Prostate gland (tissue), 2 donors: Measurements from ENCODE around the gene SRP72. TPM values are rescaled to one million over a fixed set of nuclear protein-coding genes. Genes with fewer than 3 reads are reported as not detected.
A peak's percentile ranks its signal among the peaks of the same experiment; 100 is the strongest.
"Not testable (repeated sequence)": the region's sequence is repeated elsewhere in the genome, so short reads cannot be mapped to it uniquely, and the experiment has no call there.

Experiments used
- DNase-seq: peaks from one replicate; pipeline ENCODE4 v3.0.0-alpha.2; 2019; ENCODE audit warnings: low spot score
- H3K27ac ChIP-seq, 2 donors: fragments of 200-600 bp; sonication (generic); 2 replicates each; pipeline ENCODE4 v1.5.1; 2017 to 2019
- H3K27me3 ChIP-seq: fragments of 200-600 bp; sonication (generic); replicated peaks from 2 replicates; pipeline ENCODE4 v1.5.1; 2019; ENCODE audit not compliant: insufficient read depth
- H3K36me3 ChIP-seq, 2 donors: fragments of 200-600 bp; sonication (generic); 1 replicate in 1 of 2; 2 replicates in 1 of 2; pipeline versions ENCODE4 v1.5.1 to v1.8.1; 2017 to 2019
- H3K4me1 ChIP-seq: fragments of 200-600 bp; sonication (generic); replicated peaks from 2 replicates; pipeline ENCODE4 v1.5.1; 2019
- H3K4me3 ChIP-seq, 2 donors: fragments of 200-600 bp; sonication (generic); 2 replicates each; pipeline ENCODE4 v1.5.1; 2017 to 2019
- H3K9me3 ChIP-seq: fragments of 200-600 bp; sonication (generic); 2 replicates; pipeline ENCODE4 v1.5.1; 2017
- CTCF ChIP-seq, 4 experiments: fragments of 200-600 bp in 2 of 4; fragments of 450-650 bp in 2 of 4; sonication (generic) in 2 of 4; IDR thresholded peaks; 1 replicate in 3 of 4; 2 replicates in 1 of 4; pipeline ENCODE4 v1.5.1; 2016 to 2019; ENCODE audit warnings: antibody characterized with exemption in 4 of 4, mild to moderate bottlenecking in 2 of 4, moderate library complexity in 2 of 4
- POLR2A ChIP-seq: fragments of 450-650 bp; IDR thresholded peaks from one replicate; pipeline ENCODE4 v1.6.1; 2016; ENCODE audit warnings: antibody characterized with exemption, mild to moderate bottlenecking
- POLR2AphosphoS5 ChIP-seq: sonication (generic); formaldehyde crosslinking; IDR thresholded peaks from one replicate; pipeline ENCODE4 v1.6.1; 2017; ENCODE audit warnings: antibody characterized with exemption
- WGBS: methylation state at CpG from one replicate; pipeline ENCODE4 v1.1.5; 2018; 5-methylcytosine and 5-hydroxymethylcytosine counted together
- intact Hi-C: fragments of 100-400 bp; cut with DNase I; formaldehyde crosslinking; loops from one replicate; pipeline ENCODE4 v1.14.2; 2022
- total RNA-seq, 2 donors: library from RNA; depleted of rRNA; stranded (reverse); fragments of >200 nt; gene quantifications; one replicate each; pipeline ENCODE4 v1.1.0, GENCODE V29; 2016

The SRP72 gene
- total RNA-seq, 2 donors from 2014 or later: 41.4 to 46.9 TPM

DNA sequence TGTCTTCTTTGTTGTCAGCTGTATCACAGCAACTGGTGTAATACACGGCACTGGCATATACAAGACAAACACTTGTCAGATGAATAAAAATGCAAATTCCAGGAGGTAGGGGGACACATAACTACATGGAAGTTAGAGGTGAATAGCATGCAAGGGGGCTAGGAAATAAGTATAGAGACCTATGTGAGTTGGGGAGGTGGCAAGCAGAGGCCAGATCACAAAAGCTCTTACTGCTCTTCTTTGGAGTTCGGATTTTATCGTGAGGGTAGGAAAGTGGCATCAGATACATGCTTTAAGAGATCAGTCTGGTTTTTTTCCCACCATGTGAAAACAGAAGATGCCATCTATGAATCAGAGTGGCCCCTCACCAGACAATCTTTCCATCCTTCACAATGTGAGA lies 2.8 kb upstream of the SRP72 start:
- peaks cover 3% of the 10 kb centered on the region for H3K4me1 ChIP-seq
- no peaks in the 10 kb centered on the region for H3K27me3 ChIP-seq
- H3K4me3 ChIP-seq: no peak overlapping the region
- H3K27ac ChIP-seq: no peak overlapping the region
- H3K9me3 ChIP-seq: no peaks in the 10 kb centered on the region
- DNase-seq: no peak
- intact Hi-C loops: no loop called here
- H3K36me3 ChIP-seq: no peaks in the 10 kb centered on the region
- 70% methylated on average over 3 of the region's 3 CpGs for WGBS
- TF ChIP-seq POLR2A (no peak), POLR2AphosphoS5 (no peak)

DNA sequence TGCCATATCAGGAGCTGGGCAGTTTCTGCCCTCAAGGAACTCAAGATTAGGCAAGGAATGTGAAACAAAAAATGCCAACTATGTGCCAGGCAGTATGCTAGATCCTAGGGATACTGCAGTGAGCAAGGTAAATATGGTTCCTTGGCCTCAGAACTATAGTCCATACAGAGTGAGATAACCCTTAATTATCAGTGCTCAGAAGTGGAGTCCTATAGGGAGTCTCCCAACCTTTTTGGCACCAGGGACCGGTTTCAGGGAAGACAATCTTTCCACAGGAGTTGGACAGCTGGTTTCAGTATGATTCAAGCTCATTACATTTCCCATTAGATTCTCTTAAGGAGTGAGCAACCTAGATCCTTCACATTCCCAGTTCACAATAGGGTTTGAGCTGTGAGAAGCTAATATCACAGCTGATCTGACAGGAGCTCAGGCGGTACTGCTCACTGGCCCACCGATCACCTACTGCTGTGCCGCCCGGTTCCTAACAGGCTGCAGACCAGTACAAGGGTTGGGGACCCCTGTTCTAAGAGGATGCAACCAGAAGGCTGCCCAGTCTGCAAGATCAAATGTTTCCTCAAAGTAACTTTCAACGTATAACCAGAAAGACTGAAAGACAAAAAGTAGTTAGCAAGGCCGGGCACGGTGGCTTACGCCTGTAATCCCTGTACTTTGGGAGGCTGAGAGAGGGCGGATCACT lies 1.7 kb upstream of the SRP72 start:
- Histone ChIP-seq H3K4me3 (peak overlapping the region in 1 of 2 donors; percentile 2), H3K36me3 (no peaks in the 10 kb centered on the region), H3K9me3 (no peaks in the 10 kb centered on the region), H3K27me3 (no peaks in the 10 kb centered on the region), H3K27ac (no peak overlapping the region), H3K4me1 (peaks cover 3% of the 10 kb centered on the region)
- no peak for DNase-seq
- WGBS: 68% methylated on average over 10 of the region's 10 CpGs
- intact Hi-C loops: loop anchor here (5.0 kb wide), 1 partner anchor 33 kb away; no protein-coding TSS in a partner anchor
- TF ChIP-seq POLR2AphosphoS5: no peak
- TF ChIP-seq CTCF (IDR thresholded peaks at IDR 0.05): no peak
- TF ChIP-seq POLR2A: no peak

DNA sequence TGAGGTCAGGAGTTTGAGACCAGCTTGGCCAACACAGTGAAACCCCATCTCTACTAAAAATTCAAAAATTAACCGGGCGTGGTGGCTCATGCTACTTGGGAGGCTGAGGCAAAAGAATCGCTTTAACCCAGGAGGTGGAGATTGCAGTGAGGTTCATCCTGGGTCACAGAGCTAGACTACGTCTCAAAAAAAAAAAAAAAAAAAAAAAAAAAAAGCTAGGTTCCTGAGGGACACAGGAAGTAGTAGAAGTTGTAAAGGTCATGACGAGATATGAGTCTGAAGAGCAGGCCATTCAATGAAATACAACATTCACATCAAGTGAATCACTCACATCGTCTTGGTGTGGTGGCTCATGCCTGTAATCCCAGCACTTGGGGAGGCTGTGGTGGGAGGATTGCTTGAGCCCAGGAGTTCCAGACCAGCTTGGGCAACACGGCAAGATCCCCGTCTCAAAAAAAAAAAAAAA lies 1.1 kb upstream of the SRP72 start:
- not testable (repeated sequence) for H3K36me3 ChIP-seq, H3K9me3 ChIP-seq, DNase-seq, H3K4me1 ChIP-seq, H3K27me3 ChIP-seq
- peak overlapping the region; percentile 91 to 96 for H3K27ac ChIP-seq
- WGBS: 12% methylated on average over 8 of the region's 8 CpGs
- intact Hi-C loops: loop anchor here (5.0 kb wide), 1 partner anchor 34 kb away; no protein-coding TSS in a partner anchor
- peak overlapping the region; percentile 92 to 95 for H3K4me3 ChIP-seq

GRCh38 chr4:56466910-56467283 lies 520 bp upstream of the SRP72 start:
- Histone ChIP-seq H3K36me3 (no peaks in the 10 kb centered on the region), H3K4me3 (peak overlapping the region; percentile 92 to 95), H3K4me1 (peaks cover 3% of the 10 kb centered on the region), H3K27ac (peak overlapping the region; percentile 91 to 96), H3K27me3 (no peaks in the 10 kb centered on the region), H3K9me3 (no peaks in the 10 kb centered on the region)
- under 1% methylated on average over 8 of the region's 8 CpGs for WGBS
- intact Hi-C loops: loop anchor here (5.0 kb wide), 1 partner anchor 35 kb away; no protein-coding TSS in a partner anchor
- TF ChIP-seq POLR2A (no peak), CTCF (IDR thresholded peaks at IDR 0.05) (no peak), POLR2AphosphoS5 (no peak)
- no peak for DNase-seq

- Histone ChIP-seq H3K4me1 (peaks cover 3% of the 10 kb centered on the region), H3K27me3 (no peaks in the 10 kb centered on the region), H3K27ac (peak overlapping the region; percentile 91 to 96), H3K9me3 (no peaks in the 10 kb centered on the region), H3K36me3 (no peaks in the 10 kb centered on the region), H3K4me3 (peak overlapping the region; percentile 92 to 95)
- peak; percentile 45 for DNase-seq
- WGBS: under 1% methylated on average over 10 of the region's 10 CpGs
- no peak for TF ChIP-seq POLR2A
- intact Hi-C loops: loop anchor here (5.0 kb wide), 1 partner anchor 36 kb away; no protein-coding TSS in a partner anchor
Observed at GRCh38 chr4:56468097-56468422, 643 bp downstream of the SRP72 start.

DNA sequence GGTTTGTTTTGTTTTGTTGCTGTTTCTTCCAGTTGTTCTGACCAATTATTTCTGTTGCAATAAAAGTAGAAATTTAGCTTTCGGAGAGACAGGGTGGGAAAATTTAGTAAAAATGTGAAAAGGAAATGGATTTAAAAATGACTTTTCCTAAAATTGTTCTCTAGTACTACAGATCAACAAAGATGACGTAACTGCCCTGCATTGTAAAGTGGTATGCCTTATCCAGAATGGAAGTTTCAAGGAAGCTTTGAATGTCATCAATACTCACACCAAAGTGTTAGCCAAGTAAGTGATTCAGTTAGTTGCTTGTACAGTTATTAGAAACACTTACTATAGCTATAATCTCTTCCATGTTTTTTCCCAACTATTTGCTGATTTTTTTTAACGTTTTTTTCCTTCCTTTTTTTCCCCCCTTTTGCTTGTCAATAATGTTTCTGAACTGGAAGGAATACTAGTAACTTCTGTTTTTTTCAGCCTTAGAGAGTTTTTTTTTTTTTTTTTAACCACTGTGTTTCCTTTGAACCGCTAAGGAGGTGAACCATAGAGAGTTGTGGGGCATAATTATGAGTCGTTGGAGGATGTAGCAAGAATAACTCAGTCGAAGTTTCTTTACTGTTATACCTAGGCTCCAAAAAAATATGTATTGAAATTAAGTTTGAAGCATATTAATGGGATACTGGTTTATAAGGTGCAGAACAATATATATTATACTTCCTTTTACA lies 2.2 kb downstream of the SRP72 start:
- intact Hi-C loops: loop anchor here (5.0 kb wide), 1 partner anchor 37 kb away; no protein-coding TSS in a partner anchor
- H3K27me3 ChIP-seq: no peaks in the 10 kb centered on the region
- no peak overlapping the region for H3K4me3 ChIP-seq
- no peaks in the 10 kb centered on the region for H3K9me3 ChIP-seq
- TF ChIP-seq POLR2AphosphoS5 (no peak), CTCF (IDR thresholded peaks at IDR 0.05) (no peak), POLR2A (no peak)
- peaks cover 3% of the 10 kb centered on the region for H3K4me1 ChIP-seq
- DNase-seq: no peak
- H3K27ac ChIP-seq: no peak overlapping the region
- 79% methylated on average over 6 of the region's 6 CpGs for WGBS
- H3K36me3 ChIP-seq: no peaks in the 10 kb centered on the region
